ENCODE results near the gene TCEA2. TPM values are rescaled to one million over a fixed set of nuclear protein-coding genes. Genes with fewer than 3 reads are reported as not detected.

TCEA2 gene
- total and polyA plus RNA-seq, 2 of the 13 experiments (the other 11 are each of a cell fraction or from before 2014, with no cell fraction given) = 28.1 to 33.7 TPM

DNA sequence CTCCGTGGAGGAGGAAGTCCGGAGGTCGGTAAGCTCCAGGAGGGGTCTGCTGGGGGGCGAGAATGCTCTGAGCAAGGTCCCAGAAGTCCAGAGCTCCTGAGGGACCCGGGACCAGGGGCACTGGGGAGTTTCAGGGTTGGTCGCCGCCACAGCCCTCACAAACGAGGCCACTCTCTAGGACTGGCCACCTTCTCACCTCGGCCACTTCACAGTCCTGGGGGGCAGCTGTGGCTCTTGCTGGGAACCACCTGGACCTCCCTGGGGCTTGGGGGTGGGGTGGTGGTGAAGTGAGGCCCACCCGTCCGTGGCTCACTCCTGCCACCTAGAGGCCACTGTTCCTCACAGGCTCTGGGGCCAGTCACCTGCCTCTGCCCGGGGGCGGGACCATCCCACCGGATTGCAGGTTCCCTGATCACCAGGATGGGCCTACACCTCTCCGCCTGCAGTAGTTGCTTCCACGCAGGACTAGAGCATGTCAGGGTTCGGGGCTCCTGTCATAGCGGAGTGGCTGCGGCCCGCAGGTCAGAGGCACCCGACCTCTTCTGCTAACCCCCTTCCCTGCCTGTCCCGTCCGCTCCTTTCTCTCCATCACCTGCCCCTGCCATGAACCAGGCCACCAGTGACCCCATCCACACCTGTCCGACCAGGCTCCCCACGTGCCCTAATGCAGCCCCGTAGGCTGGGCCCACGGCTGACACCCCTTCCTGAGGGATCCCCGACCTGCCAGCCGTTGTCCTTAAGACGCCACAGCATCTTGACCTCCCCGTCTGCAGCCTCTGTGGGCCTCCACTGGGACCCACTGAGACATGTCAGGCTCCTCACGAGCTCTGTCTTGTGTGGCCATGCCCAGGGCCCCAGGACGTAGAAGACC lies 5.1 kb upstream of the TCEA2 start (continued):
- TF ChIP-seq PAX8 (CRISPR knock-in tag; IDR thresholded peaks at IDR 0.05; ENCODE audit: borderline replicate concordance) = no peak
- TF ChIP-seq ZNF629 (CRISPR knock-in tag; conservative IDR thresholded peaks at IDR 0.05) = peak; percentile 32; the same call in 1 of the 2 replicates
- peak; percentile 47; the same call in 1 of the 2 replicates for TF ChIP-seq PITX1 (CRISPR knock-in tag; IDR thresholded peaks at IDR 0.05)
- TF ChIP-seq ZBTB21 (CRISPR knock-in tag; IDR thresholded peaks at IDR 0.05) = no peak
- TF ChIP-seq JDP2 (CRISPR knock-in tag; IDR thresholded peaks at IDR 0.05; ENCODE audit: borderline replicate concordance) = no peak
- no peak for TF ChIP-seq NFIC (IDR thresholded peaks at IDR 0.05; ENCODE audit: low read length)
- no peak for TF ChIP-seq ZNF44 (CRISPR knock-in tag; IDR thresholded peaks at IDR 0.05)
- no peak for TF ChIP-seq ZNF7 (CRISPR knock-in tag; IDR thresholded peaks at IDR 0.05)
- TF ChIP-seq DRAP1 (CRISPR knock-in tag; IDR thresholded peaks at IDR 0.05) = no peak
- TF ChIP-seq SMARCC2 (IDR thresholded peaks at IDR 0.05) = no peak
- TF ChIP-seq SCMH1 (CRISPR knock-in tag; IDR thresholded peaks at IDR 0.05; ENCODE audit: borderline replicate concordance) = no peak
- no peak for TF ChIP-seq ARHGAP35 (CRISPR knock-in tag; IDR thresholded peaks at IDR 0.05; ENCODE audit: borderline replicate concordance)
- TF ChIP-seq, protein P1, sequence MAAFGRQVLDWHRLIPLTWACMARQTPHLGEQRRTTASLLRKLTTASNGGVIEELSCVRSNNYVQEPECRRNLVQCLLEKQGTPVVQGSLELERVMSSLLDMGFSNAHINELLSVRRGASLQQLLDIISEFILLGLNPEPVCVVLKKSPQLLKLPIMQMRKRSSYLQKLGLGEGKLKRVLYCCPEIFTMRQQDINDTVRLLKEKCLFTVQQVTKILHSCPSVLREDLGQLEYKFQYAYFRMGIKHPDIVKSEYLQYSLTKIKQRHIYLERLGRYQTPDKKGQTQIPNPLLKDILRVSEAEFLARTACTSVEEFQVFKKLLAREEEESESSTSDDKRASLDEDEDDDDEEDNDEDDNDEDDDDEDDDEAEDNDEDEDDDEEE (CRISPR knock-in tag; IDR thresholded peaks at IDR 0.05) = 0 out of 2 replicates have a peak, but pooled peaks have one; percentile 64
- peak; percentile 72; the same call in 1 of the 2 replicates for TF ChIP-seq RBAK (CRISPR knock-in tag; IDR thresholded peaks at IDR 0.05)
- peak; percentile 78; the same call in 1 of the 2 replicates for TF ChIP-seq ZNF180 (CRISPR knock-in tag; IDR thresholded peaks at IDR 0.05; ENCODE audit: borderline replicate concordance, low read depth)
- 0 out of 2 replicates have a peak, but pooled peaks have one; percentile 69 for TF ChIP-seq BRCA1 (CRISPR knock-in tag; IDR thresholded peaks at IDR 0.05)
- no peak for TF ChIP-seq SRSF9 (IDR thresholded peaks at IDR 0.05; ENCODE audit: borderline replicate concordance, insufficient read depth, low read depth, low read length, poor library complexity, severe bottlenecking)
- no peak for TF ChIP-seq ZNF124 (CRISPR knock-in tag; IDR thresholded peaks at IDR 0.05)
- no peak; the same call in 1 of the 2 replicates for TF ChIP-seq HES4 (CRISPR knock-in tag; IDR thresholded peaks at IDR 0.05; ENCODE audit: borderline replicate concordance)
- TF ChIP-seq DNMT3B (CRISPR knock-in tag; conservative IDR thresholded peaks at IDR 0.05) = 0 out of 2 replicates have a peak, but pooled peaks have one; percentile 24
- TF ChIP-seq TBP (CRISPR knock-in tag; IDR thresholded peaks at IDR 0.05) = 0 out of 2 replicates have a peak, but pooled peaks have one; percentile 47
- TF ChIP-seq ZNF83 (CRISPR knock-in tag; IDR thresholded peaks at IDR 0.05; ENCODE audit: borderline replicate concordance) = no peak
- TF ChIP-seq HDAC1 (CRISPR knock-in tag; IDR thresholded peaks at IDR 0.05) = peak; percentile 58; the same call in 1 of the 2 replicates
- TF ChIP-seq ZNF720 (CRISPR knock-in tag; IDR thresholded peaks at IDR 0.05) = no peak
- TF ChIP-seq REL (CRISPR knock-in tag; conservative IDR thresholded peaks at IDR 0.05) = no peak
- no peak for TF ChIP-seq REST (IDR thresholded peaks at IDR 0.05; ENCODE audit: borderline replicate concordance in 1 of 2, low read depth in 1 of 2, low read length in 2 of 2)
